ENCODE data around the gene KRT73. TPM values are rescaled to one million over a fixed set of nuclear protein-coding genes. Genes with fewer than 3 reads are reported as not detected.
A peak's percentile ranks its signal among the peaks of the same experiment; 100 is the strongest.

KRT73 gene
- total and polyA plus RNA-seq, 8 donors = 0.06 to 0.34 (median 0.20) TPM; not detected in 2

GRCh38 chr12:52659395-52659794 lies 41.0 kb upstream of the KRT73 start:
- no peak for TF ChIP-seq CTCF (IDR thresholded peaks at IDR 0.05)
- intact Hi-C loops (cut with DNase I) = no loop called here
- H3K4me3 ChIP-seq = no peak overlapping the region
- H3K9me3 ChIP-seq = no peaks in the 10 kb centered on the region
- no peaks in the 10 kb centered on the region for H3K36me3 ChIP-seq
- no peak overlapping the region for H3K27ac ChIP-seq
- ATAC-seq = no peak
- peaks cover 0 to 35% of the 10 kb centered on the region in 2 donors for H3K27me3 ChIP-seq
- DNase-seq = no peak
- no peaks in the 10 kb centered on the region for H3K4me1 ChIP-seq

GRCh38 chr12:52658196-52658595 lies 39.8 kb upstream of the KRT73 start:
- H3K9me3 ChIP-seq = no peaks in the 10 kb centered on the region
- H3K4me1 ChIP-seq = no peaks in the 10 kb centered on the region
- DNase-seq (no peak), ATAC-seq (no peak)
- TF ChIP-seq CTCF (IDR thresholded peaks at IDR 0.05) = no peak
- no peaks in the 10 kb centered on the region for H3K36me3 ChIP-seq
- peaks cover 0 to 30% of the 10 kb centered on the region in 2 donors for H3K27me3 ChIP-seq
- no peak overlapping the region for H3K27ac ChIP-seq
- intact Hi-C loops (cut with DNase I) = no loop called here
- H3K4me3 ChIP-seq = no peak overlapping the region

- TF ChIP-seq CTCF (IDR thresholded peaks at IDR 0.05) = no peak
- no peak for ATAC-seq
Measured at GRCh38 chr12:52657250-52657902, 39.0 kb upstream of the KRT73 start.

GRCh38 chr12:52656616-52657015 lies 38.3 kb upstream of the KRT73 start:
- ATAC-seq (no peak), DNase-seq (no peak)
- H3K4me1 ChIP-seq = no peaks in the 10 kb centered on the region
- TF ChIP-seq CTCF (IDR thresholded peaks at IDR 0.05) = no peak
- H3K4me3 ChIP-seq = no peak overlapping the region
- intact Hi-C loops (cut with DNase I) = no loop called here
- no peaks in the 10 kb centered on the region for H3K9me3 ChIP-seq
- no peak overlapping the region for H3K27ac ChIP-seq
- no peaks in the 10 kb centered on the region for H3K36me3 ChIP-seq
- peaks cover 0 to 43% of the 10 kb centered on the region in 2 donors for H3K27me3 ChIP-seq

More at GRCh38 chr12:52657250-52657902, 39.0 kb upstream of the KRT73 start:
- Histone ChIP-seq H3K4me1 (no peaks in the 10 kb centered on the region), H3K4me3 (no peak overlapping the region), H3K9me3 (no peaks in the 10 kb centered on the region), H3K27ac (no peak overlapping the region), H3K27me3 (peaks cover 0 to 38% of the 10 kb centered on the region in 2 donors), H3K36me3 (no peaks in the 10 kb centered on the region)
- intact Hi-C loops (cut with DNase I) = no loop called here
- DNase-seq = no peak

GRCh38 chr12:52655720-52656124 lies 37.4 kb upstream of the KRT73 start:
- H3K4me3 ChIP-seq = no peak overlapping the region
- H3K27me3 ChIP-seq = peaks cover 0 to 52% of the 10 kb centered on the region in 2 donors
- ATAC-seq = peak; percentile 85
- no peaks in the 10 kb centered on the region for H3K9me3 ChIP-seq
- no peaks in the 10 kb centered on the region for H3K36me3 ChIP-seq
- intact Hi-C loops (cut with DNase I) = no loop called here
- no peak for TF ChIP-seq CTCF (IDR thresholded peaks at IDR 0.05)
- no peak overlapping the region for H3K27ac ChIP-seq
- peak in 2 of 4 donors; percentile 8 to 50 for DNase-seq
- no peaks in the 10 kb centered on the region for H3K4me1 ChIP-seq
